ENCODE data around the gene CMTM2.
"Not testable (repeated sequence)": the region's sequence is repeated elsewhere in the genome, so short reads cannot be mapped to it uniquely, and the experiment has no call there.

CMTM2 gene

DNA sequence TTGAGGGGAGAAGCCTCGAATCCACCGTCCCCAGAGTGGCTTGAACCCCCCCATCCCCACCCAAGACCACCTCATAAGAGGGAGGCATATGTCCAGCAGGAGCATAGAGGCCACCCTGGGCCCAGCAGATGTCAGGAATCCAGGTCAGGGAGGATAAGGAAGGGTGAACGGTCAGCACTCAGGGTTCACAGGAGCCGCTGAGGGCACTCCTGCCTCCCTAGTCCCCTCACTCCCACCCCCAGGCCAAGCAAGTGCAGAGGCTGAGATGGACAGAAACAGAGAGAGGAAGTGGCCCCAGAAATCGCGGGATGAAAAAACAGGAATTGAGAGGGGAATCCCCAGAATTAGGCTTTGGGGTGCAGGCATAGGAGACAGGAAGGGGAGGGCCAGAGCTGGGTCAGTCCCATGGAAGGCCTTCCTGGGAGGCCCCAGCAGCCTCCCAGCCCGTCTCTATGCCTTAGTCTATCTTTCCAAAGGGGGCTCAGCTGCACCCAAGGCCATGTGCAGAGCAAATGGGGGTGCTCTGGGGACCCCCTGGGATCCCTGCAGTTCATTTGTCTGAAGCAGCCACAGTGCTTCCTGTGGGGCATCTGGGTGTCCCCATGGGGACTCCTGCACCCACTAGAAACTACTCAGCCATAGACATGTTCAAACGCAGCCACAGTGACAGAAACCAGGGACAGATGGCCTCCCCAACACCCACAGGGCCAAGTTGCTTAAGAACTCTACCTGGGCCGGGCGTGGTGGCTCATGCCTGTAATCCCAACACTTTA lies 26.9 kb downstream of the CMTM2 start:
- DNase-seq (ENCODE audit: low read depth, low spot score) = no peak

DNA sequence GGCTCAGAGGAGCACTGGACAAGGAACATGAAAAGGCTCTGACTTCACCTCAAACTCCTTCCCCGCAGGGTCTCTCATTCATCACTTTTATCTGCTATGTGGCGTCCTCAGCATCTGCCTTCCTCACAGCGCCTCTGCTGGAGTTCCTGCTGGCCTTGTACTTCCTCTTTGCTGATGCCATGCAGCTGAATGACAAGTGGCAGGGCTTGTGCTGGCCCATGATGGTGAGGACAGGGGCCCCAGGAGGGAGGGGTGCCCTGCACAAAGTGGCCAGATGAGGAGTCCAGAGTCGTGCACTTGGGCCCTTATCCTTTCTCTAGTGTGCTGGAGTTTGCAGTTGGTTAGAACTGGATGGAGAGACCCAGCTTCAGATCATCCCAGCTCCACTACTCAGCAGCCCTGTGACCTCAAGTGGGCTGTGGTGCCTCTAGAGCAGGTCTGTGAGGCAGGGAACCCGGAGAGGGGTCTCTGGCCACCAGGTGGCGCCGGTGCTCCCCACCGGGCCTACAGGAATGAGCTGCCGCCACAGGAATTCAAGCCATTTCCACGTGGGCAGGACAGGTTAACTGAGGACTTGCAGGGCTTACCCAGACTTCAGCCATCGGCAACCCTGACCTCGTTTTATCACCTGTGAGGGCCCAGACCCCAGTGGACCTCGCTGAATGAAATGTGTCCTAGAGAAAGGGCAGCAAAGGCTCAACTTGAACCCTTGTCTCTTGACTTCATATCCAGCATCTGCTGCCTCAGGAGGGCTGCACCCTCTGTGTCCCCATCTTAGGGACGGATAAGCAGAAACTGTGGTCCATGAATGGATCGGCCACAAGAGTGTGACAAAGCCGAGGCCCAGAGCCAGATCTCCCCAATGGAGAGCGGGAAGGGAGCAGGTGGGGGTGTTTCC lies 29.2 kb downstream of the CMTM2 start:
- DNase-seq (ENCODE audit: low read depth, low spot score) = peak; percentile 72

DNA sequence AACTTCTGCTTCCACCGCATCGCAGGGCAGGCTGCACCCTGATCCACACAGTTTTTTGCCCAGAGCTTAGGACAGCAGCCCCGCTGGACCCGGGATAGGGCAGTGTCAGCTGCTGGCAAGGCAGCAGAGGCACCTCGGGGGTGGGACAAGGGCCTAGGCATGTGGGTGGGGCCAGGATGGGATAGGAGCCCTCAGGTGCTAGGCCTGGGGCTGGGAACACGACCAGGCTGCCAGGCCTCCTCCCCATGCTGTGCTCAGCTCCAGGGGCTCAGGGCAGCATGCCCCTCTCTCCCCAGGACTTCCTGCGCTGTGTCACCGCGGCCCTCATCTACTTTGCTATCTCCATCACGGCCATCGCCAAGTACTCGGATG lies 29.9 kb downstream of the CMTM2 start:
- DNase-seq (ENCODE audit: low read depth, low spot score) = no peak

DNA sequence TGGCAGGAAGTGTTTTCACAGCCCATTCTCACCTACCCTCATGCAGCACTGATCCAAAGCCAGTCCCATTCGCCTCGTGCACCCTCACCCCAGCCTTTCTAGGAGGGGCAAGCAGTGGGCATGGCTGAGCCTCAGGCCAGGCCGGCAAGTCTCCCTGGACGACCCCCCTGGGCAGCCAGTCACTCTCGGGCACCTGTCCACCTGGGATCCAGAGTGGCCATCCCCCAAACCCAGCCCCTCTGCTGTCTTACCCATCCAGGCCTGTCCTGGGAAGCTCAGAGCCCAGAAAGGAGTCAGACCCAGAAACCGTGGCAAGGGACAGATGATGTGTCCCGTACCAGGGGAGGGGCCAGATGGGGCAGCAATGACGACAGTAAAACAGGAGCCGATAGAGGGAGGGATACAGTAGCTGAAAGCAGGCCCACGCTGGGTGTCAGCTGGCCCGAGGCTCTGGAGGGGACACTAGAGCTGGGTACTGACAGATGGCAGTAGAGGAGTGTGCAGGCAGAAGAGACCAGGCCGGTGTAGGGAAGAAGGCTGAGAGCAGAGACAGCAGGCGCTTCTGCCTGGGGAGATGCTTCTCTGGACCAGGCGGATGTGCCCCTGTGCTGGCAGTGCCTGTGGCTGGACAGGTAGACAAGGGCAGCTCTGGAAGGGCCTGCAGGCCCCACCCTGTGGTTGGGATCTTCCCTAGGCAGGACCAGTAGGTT lies 31.0 kb downstream of the CMTM2 start:
- DNase-seq (ENCODE audit: low read depth, low spot score) = no peak

DNA sequence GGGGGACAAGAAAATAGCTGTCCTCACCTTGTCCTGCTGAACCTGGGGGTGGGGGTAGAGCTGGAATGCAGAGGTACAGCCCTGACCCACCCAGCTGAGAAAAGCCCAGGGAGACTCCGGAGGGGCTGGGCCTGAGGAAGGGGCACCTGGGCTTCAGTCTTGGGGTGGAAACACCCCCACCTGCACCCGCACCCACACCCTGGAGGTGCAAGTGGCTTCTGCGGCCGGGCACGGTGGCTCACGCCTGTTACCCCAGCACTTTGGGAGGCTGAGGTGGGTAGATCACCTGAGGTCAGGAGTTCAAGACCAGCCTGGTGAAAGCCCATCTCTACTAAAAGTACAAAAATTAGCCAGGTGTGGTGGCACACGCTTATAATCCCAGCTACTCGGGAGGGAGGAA lies 32.6 kb downstream of the CMTM2 start:
- DNase-seq (ENCODE audit: low read depth, low spot score) = not testable (repeated sequence)

DNA sequence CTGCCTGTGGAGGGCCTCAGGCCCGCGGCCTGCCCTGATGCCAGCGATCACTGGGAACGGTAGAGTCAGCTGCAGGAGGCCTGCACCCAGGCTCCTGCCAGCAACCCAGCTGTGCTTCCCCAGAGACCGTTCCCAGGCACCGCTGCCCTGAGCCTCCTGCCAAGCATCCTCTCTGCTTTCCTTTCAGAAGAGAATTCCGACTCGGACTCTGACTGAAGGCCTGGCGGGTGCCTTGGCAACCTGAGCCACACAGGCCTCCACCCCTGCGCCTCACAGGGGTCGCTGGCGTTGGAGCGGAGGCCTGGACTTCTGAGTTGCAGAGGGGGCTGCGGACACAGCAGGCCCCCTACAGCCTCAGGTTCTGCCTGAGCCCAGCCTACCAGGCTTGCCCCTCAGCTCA lies 33.2 kb downstream of the CMTM2 start:
- DNase-seq (ENCODE audit: low read depth, low spot score) = no peak

DNA sequence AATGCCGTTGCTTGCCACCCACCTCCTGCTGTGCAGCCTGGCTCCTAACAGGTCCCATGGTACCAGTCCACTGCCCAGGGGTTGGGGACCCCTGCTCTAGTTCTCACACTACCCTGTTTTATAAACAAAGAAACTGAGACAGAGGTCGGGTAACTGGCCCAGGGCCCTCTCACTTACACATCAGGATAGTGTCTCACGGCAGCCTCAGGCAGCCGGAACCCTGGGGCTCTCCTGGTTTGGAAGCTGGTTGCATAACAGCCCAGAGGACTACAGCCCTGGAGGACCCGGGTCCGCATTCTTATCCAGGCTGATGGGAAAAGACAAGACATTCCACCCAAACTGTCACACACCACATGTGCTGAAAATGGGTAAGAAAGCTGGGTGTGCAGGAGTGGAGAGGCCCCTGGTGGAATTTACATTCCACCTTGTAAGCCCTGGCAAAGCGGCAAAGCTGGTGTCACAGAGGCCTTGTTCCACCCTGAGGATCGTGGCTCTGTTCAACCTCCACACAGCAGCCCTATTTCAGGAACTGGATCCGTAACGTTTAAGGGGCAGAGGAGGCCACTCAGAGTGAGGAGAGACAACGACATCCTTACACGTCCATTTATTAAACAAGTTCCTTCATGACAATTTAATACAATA lies 35.0 kb downstream of the CMTM2 start:
- no peak for DNase-seq (ENCODE audit: low read depth, low spot score)

DNA sequence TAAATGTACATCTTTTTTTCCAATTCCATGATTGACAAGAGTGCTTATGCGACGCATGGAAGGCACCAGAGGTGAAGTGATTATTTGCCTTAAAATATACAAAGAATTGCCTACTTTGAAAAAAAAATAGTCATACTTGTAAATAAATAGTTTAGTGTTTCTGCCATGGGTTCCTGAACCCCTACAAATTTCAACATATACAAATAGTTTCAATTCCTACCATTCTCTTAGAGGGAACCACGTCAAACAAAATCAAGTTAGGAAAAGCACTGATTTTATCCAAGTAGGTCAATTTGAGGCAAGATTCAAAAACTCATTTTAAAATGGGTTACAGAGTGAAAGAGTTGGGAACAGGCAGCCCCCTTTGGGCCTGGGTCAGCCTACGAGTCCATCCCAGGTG lies 36.9 kb downstream of the CMTM2 start:
- DNase-seq (ENCODE audit: low read depth, low spot score) = no peak

DNA sequence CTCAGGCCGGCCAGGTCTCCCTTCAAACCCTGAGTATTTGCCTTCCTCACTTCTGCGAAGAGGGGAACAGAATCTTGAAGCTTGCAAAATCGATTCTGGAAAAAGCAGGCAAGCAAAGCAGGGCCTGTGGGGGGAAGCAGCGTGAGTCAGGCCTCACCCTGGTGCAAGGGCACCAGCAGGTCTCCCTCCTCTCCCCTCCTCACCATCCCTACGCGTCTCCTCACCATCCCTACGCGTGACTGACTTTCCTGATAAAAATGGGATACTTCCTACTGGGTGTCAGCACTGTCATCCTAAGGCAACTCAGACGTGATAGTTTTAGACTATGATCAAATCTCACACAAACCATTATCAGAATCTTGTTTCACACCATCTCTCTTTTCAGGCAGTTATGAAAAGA lies 37.3 kb downstream of the CMTM2 start:
- no peak for DNase-seq (ENCODE audit: low read depth, low spot score)

DNA sequence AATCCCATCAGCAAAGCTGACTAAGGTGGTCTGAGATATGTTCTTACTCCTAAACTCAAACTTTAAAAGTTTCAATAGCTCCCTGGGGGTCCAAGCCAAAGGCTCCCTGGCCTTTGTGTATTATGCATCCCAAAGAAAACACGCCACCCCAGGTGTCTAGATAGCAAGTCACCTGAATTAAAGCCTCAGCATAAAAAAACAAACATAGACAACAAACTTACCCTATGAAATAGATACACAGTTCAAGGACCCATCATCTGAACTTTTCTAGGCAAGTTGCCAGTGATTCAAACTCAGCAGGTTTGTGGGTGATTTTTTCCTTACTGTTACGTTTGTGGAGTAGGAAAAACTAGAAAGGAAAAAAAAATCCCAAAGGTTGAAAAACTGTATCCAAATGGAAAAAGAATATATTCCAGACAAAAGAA lies 37.8 kb downstream of the CMTM2 start:
- no peak for DNase-seq (ENCODE audit: low read depth, low spot score)

DNA sequence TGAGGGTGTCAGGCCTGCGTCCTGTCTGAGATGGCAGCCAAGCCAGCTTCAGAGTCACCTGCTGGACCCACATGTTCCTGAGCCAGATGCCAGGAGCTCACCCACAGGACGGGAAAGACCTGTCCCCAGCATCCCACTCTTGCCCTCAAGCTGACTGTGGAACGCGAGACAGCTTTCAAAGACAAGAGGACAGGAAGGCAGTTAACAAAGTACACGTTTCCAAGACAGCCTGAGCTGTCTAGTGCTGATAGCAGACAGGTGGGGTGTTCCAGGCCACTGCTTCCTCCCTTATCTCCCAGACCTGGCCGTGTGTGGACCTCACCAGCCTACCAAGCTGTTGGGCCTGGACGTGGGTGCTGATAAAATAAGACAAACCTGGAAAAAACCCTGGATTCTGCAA lies 38.5 kb downstream of the CMTM2 start:
- DNase-seq (ENCODE audit: low read depth, low spot score) = no peak

DNA sequence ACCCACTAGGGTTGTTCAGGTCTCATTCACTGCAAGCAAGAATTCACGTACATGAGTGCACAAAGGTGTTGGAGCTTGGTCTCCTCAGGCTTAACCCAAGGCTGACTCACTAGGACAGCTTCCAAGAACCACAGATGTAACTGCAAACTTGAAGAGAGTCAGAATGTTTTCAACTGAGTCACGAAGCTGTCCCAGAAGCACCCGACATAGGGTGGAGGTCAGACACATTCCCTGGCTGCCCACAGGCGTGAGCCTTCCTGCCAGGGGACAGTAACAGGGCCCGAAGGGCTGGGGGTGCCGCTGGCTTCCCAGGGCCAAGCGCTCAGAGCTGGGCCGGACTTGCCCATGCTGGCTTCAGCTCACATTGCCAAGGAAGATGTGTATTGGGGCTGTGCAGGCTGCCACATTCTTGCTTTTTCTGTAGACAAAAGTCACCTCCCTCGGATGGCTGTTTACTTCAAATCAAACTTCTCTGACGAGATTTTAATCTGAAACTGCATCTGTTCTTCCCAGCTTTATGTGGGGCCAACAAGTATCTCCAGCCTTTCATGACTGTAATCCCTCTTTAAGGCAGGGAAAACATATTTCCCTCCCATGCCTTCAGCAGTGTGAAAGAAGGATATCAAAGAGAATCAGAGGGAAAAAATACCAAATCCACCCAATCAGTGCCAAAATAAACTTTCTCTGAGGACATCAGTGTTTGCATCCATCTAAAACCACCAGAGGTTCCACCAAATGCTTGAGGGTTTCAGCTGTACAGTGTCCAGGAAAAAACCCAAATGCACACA lies 39.5 kb downstream of the CMTM2 start:
- no peak for DNase-seq (ENCODE audit: low read depth, low spot score)

DNA sequence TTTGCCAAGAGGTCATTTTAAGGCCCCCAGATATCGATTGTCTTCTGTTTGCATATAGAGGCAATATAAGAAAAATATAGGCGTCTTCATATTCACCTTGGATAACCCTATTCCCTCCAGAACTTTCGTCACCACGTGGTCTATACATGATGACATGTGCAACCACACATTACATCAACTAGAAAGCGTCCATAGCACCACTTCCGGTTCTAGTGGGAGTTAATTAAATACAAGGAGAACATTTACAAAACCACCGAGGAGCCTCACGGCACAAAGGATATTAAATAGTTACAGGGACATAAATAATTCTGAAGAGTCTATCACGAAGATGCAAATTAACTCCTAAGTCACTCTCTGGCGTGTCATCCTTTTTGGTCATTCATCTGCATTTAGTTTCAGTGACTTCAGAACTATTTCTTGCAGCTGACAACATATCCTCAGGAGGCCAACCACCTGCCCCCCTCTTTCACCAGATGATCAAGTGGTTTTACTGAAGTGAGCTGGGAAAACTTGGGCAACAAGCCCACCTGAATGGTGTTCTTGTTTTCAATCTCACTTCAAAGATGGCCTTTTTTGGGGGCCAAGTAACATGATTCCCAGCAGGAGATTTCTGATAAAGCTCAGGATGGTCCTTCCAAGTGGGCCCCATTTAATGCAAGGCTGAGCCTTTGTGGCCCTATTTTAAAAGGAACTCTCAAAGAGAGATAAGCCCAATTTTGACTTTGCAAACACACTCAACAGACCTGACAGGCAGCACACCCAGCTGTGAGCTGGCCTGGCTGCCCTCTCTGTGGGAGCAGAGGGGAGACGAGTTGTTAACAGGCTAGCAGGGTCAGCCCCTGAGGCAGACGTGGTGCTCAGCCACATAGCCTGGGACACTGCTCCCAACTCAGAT lies 40.5 kb downstream of the CMTM2 start:
- DNase-seq (ENCODE audit: low read depth, low spot score) = no peak

DNA sequence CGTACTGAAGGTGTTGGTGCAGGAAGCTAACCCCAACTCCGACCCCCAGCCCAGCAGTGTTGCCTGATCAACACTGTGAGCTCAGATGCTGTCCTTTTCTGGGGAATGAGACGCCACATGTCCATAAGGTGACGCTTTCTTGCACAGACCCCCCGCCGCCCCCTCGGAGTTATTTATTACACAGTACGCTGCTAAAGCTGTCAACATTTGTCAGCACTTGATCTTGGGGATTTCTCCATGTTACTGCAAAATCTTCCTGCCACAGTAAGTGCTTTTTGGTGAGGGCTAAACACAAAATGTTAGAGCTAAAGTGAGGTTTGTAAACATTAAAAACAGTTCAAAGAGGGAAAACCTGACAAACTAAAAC lies 41.1 kb downstream of the CMTM2 start:
- DNase-seq (ENCODE audit: low read depth, low spot score) = no peak

DNA sequence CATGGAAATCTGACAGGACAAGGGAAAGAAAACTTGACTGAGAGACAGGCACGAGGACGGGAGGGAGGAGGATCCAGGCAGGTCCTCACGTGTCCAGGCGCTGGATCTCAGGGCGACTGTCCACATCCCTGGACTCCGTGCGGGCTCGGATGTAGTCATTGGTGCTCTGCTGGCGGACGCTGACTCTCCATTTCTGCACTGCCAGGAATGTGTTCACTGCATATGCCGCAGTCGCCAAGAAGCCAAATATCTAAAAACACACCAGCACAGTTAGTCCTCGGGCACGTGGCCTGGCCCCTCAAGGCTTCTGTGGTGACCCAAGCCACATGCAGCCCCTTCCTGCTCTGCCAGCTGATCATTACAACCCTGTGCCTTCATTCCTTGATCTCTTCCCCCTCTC lies 42.7 kb downstream of the CMTM2 start:
- no peak for DNase-seq (ENCODE audit: low read depth, low spot score)

DNA sequence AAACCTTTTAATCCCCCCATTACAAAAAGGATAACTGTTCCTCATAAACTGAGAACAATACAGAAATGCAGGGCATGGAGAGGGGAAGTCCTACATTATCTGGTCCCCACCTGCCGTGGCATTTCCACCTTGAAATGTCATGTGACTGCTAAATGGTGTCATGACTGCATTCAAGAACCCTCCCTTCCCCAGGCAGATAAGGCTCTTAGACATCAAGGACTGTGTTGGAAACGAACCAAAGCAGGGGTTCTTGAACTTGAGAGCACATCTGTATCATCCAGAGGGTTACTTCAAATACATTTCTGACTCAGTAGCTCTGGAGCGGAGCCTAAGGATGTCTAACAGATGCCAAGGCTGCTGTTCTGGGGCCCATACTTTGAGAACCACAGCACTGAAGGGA lies 43.6 kb downstream of the CMTM2 start:
- no peak for DNase-seq (ENCODE audit: low read depth, low spot score)

DNA sequence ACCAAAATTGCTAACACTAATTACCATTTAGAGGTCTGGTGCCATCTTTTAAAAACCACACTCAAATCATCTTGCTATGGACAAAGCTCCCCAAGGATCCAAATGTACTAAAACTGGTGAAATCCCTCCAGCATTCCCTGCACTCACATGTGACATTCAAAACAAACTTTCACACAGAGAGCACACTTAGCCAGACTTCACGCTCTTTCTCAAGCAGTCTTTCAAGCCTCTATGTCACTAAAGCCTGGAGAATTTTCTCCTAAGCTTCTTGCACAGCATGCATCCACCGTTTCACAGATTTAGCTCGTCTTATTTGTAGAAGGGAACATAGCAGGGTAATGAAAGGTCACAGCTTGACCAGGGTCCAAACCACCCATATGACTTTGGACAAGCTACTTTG lies 44.5 kb downstream of the CMTM2 start:
- no peak for DNase-seq (ENCODE audit: low read depth, low spot score)

DNA sequence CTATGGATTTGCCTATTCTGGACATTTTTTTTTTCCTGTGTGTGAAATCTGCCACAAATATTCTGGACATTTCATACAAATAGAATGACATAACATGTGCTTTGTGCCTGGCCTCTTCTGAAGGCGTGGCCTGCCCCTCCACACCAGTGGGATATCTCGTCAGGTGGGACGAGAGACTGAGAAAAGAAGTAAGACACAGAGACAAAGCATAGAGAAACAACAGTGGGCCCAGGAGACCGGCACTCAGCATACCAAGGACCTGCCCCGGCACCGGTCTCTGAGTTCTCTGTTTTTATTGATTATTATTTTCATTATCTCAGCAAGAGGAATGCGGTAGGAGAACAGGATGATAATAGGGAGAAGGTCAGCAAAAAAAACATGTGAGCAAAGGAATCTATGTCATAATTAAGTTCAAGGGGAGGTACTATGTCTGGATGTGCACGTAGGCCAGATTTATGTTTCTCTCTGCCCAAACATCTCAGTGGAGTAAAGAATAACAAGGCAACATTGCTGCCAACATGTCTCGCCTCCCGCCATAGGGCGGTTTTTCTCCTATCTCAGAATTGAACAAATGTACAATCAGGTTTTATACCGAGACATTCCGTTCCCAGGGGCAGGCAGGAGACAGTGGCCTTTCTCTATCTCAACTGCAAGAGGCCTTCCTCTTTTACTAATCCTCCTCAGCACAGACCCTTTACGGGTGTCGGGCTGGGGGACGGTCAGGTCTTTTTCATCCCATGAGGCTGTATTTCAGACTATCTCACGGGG lies 48.5 kb downstream of the CMTM2 start:
- DNase-seq (ENCODE audit: low read depth, low spot score) = not testable (repeated sequence)

DNA sequence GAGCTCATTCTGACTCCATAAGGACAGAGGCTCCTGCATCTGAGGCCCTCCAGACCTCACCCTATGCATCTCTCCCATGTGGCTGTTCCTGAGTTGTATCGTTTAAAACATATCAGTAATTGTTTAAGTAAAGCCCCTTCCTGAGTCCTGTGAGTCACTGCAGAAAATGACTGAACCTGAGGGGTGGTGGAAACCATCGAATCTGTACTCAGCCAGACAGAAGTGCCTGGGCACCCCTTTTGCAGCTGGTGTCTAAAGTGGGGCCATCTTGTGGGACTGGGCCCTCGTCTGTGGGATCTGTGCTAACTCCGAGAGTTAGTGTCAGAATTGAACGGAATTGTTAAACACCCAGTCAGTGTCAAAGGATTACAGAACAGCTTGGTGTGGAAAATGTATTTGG lies 50.6 kb downstream of the CMTM2 start:
- no peak for DNase-seq (ENCODE audit: low read depth, low spot score)

All from iPS DF 19.7 (cell line).